Naive B cell (primary cell): ENCODE measurements around the gene JOSD1. TPM values are rescaled to one million over a fixed set of nuclear protein-coding genes. Genes with fewer than 3 reads are reported as not detected.

Experiments
- ATAC-seq, 2 donors: fragments of 150-1000 bp; cut with Tn5 transposase; 2 replicates each; pipeline ENCODE4 v1.10.0; 2021; ENCODE audit warnings: low read depth in 2 of 2, mild to moderate bottlenecking in 2 of 2, moderate library complexity in 2 of 2
- DNase-seq: peaks from one replicate; pipeline ENCODE4 v3.0.0; 2022
- H3K27ac Mint-ChIP-seq, 6 donors: one replicate each; pipeline ENCODE4 v1.8.0; 2020 to 2022; ENCODE audit warnings: mild to moderate bottlenecking in 6 of 6, mixed read lengths in 6 of 6, moderate library complexity in 5 of 6, inconsistent platforms in 2 of 6
- H3K27me3 Mint-ChIP-seq, 3 donors: one replicate each; pipeline ENCODE4 v1.8.0; 2021 to 2022; ENCODE audit warnings: mixed read lengths in 3 of 3, mild to moderate bottlenecking in 1 of 3
- H3K36me3 Mint-ChIP-seq, 2 donors: one replicate each; pipeline ENCODE4 v1.8.0; 2020 to 2022; ENCODE audit warnings: mixed read lengths in 2 of 2, inconsistent platforms in 1 of 2, mild to moderate bottlenecking in 1 of 2
- H3K4me1 Mint-ChIP-seq, 3 donors: one replicate each; pipeline ENCODE4 v1.8.0; 2020 to 2022; ENCODE audit warnings: mixed read lengths in 3 of 3, inconsistent platforms in 1 of 3, mild to moderate bottlenecking in 1 of 3, moderate library complexity in 1 of 3
- H3K4me3 Mint-ChIP-seq, 8 donors: one replicate each; pipeline ENCODE4 v1.8.0; 2020 to 2022; ENCODE audit warnings: mild to moderate bottlenecking in 8 of 8, mixed read lengths in 8 of 8, moderate library complexity in 8 of 8, inconsistent platforms in 2 of 8
- H3K9me3 Mint-ChIP-seq, 7 donors: one replicate each; pipeline ENCODE4 v1.8.0; 2020 to 2022; ENCODE audit warnings: mixed read lengths in 7 of 7, mild to moderate bottlenecking in 5 of 7, inconsistent platforms in 2 of 7, moderate library complexity in 1 of 7
- polyA plus RNA-seq, 6 donors: library from polyadenylated mRNA; unstranded; fragments of 300-500 nt; fragmentation: Illumina TruSeq; gene quantifications; one replicate each; pipeline ENCODE4 v1.2.3, GENCODE V29; 2021; ENCODE audit warnings: low read depth in 6 of 6

Gene JOSD1
- polyA plus RNA-seq, 6 donors from 2014 or later: 8.2 to 12.1 (median 9.7) TPM

- Mint-ChIP-seq H3K27me3 (no peaks in the 10 kb centered on the region), H3K4me3 (no peak overlapping the region), H3K36me3 (peaks cover 1 to 24% of the 10 kb centered on the region in 2 donors), H3K9me3 (no peaks in the 10 kb centered on the region), H3K4me1 (peaks cover 39 to 47% (median 40%) of the 10 kb centered on the region in 3 donors), H3K27ac (peak overlapping the region in 3 of 6 donors; percentile 47 to 81 (median 78))
- DNase-seq: no peak
- ATAC-seq: no peak
Observed at GRCh38 chr22:38716271-38716670, 15.5 kb upstream of the JOSD1 start.

- Mint-ChIP-seq H3K4me3 (no peak overlapping the region), H3K36me3 (peaks cover 5 to 27% of the 10 kb centered on the region in 2 donors), H3K27me3 (no peaks in the 10 kb centered on the region), H3K9me3 (no peaks in the 10 kb centered on the region), H3K27ac (peak overlapping the region in 2 of 6 donors; percentile 24 to 57), H3K4me1 (peaks cover 44 to 51% (median 44%) of the 10 kb centered on the region in 3 donors)
- no peak for DNase-seq
- ATAC-seq: no peak
Observed at GRCh38 chr22:38715852-38716251, 15.1 kb upstream of the JOSD1 start.

- no peak for ATAC-seq
- peaks cover 49 to 55% (median 50%) of the 10 kb centered on the region in 3 donors for H3K4me1 Mint-ChIP-seq
Observed at GRCh38 chr22:38715176-38715764, 14.5 kb upstream of the JOSD1 start.

GRCh38 chr22:38713921-38714320 is 13.2 kb upstream of the JOSD1 start:
- DNase-seq: no peak
- Mint-ChIP-seq H3K4me1 (peaks cover 63 to 67% (median 63%) of the 10 kb centered on the region in 3 donors), H3K36me3 (peaks cover 8 to 31% of the 10 kb centered on the region in 2 donors), H3K27ac (peak overlapping the region in 4 of 6 donors; percentile 29 to 70 (median 44)), H3K4me3 (peak overlapping the region in 1 of 8 donors; percentile 45), H3K27me3 (no peaks in the 10 kb centered on the region), H3K9me3 (no peaks in the 10 kb centered on the region)
- ATAC-seq: no peak

More at GRCh38 chr22:38715176-38715764, 14.5 kb upstream of the JOSD1 start:
- H3K4me3 Mint-ChIP-seq: peak overlapping the region in 3 of 8 donors; percentile 17 to 50 (median 19)
- DNase-seq: no peak
- H3K27ac Mint-ChIP-seq: peak overlapping the region in 3 of 6 donors; percentile 24 to 58 (median 25)
- no peaks in the 10 kb centered on the region for H3K9me3 Mint-ChIP-seq
- H3K27me3 Mint-ChIP-seq: no peaks in the 10 kb centered on the region
- peaks cover 8 to 31% of the 10 kb centered on the region in 2 donors for H3K36me3 Mint-ChIP-seq

GRCh38 chr22:38712486-38713207 is 11.9 kb upstream of the JOSD1 start:
- H3K27ac Mint-ChIP-seq: peak overlapping the region in 3 of 6 donors; percentile 12 to 77 (median 70)

GRCh38 chr22:38710866-38711265 is 10.1 kb upstream of the JOSD1 start:
- Mint-ChIP-seq H3K27ac (peak overlapping the region; percentile 47 to 95 (median 82)), H3K27me3 (no peaks in the 10 kb centered on the region), H3K4me3 (peak overlapping the region in 1 of 8 donors; percentile 2), H3K4me1 (peaks cover 81 to 89% (median 86%) of the 10 kb centered on the region in 3 donors), H3K9me3 (no peaks in the 10 kb centered on the region), H3K36me3 (peaks cover 8 to 18% of the 10 kb centered on the region in 2 donors)
- DNase-seq (no peak), ATAC-seq (no peak)

More at GRCh38 chr22:38712486-38713207, 11.9 kb upstream of the JOSD1 start:
- H3K36me3 Mint-ChIP-seq: peaks cover 8 to 31% of the 10 kb centered on the region in 2 donors
- ATAC-seq: no peak
- no peaks in the 10 kb centered on the region for H3K9me3 Mint-ChIP-seq
- H3K27me3 Mint-ChIP-seq: no peaks in the 10 kb centered on the region
- peak overlapping the region in 3 of 8 donors; percentile 7 to 23 (median 21) for H3K4me3 Mint-ChIP-seq
- DNase-seq: no peak
- peaks cover 76 to 80% (median 76%) of the 10 kb centered on the region in 3 donors for H3K4me1 Mint-ChIP-seq

- DNase-seq (no peak), ATAC-seq (no peak)
- peak overlapping the region in 5 of 6 donors; percentile 68 to 95 (median 88) for H3K27ac Mint-ChIP-seq
- no peaks in the 10 kb centered on the region for H3K9me3 Mint-ChIP-seq
- peaks cover 80 to 86% (median 84%) of the 10 kb centered on the region in 3 donors for H3K4me1 Mint-ChIP-seq
- H3K36me3 Mint-ChIP-seq: peaks cover 8 to 18% of the 10 kb centered on the region in 2 donors
- no peaks in the 10 kb centered on the region for H3K27me3 Mint-ChIP-seq
- no peak overlapping the region for H3K4me3 Mint-ChIP-seq
Observed at GRCh38 chr22:38710351-38710750, 9.6 kb upstream of the JOSD1 start.

GRCh38 chr22:38709306-38709705 is 8.6 kb upstream of the JOSD1 start:
- Mint-ChIP-seq H3K27ac (peak overlapping the region in 5 of 6 donors; percentile 91 to 95 (median 94)), H3K4me3 (peak overlapping the region; percentile 62 to 95 (median 76)), H3K36me3 (peaks cover 8 to 18% of the 10 kb centered on the region in 2 donors), H3K9me3 (no peaks in the 10 kb centered on the region), H3K27me3 (no peaks in the 10 kb centered on the region), H3K4me1 (peaks cover 76 to 82% (median 80%) of the 10 kb centered on the region in 3 donors)
- DNase-seq (peak; percentile 59), ATAC-seq (peak; percentile 6 to 14)

GRCh38 chr22:38707984-38708383 is 7.2 kb upstream of the JOSD1 start:
- H3K36me3 Mint-ChIP-seq: peaks cover 8 to 11% of the 10 kb centered on the region in 2 donors
- H3K4me3 Mint-ChIP-seq: peak overlapping the region; percentile 19 to 95 (median 90)
- H3K27ac Mint-ChIP-seq: peak overlapping the region in 5 of 6 donors; percentile 86 to 96 (median 94)
- no peaks in the 10 kb centered on the region for H3K27me3 Mint-ChIP-seq
- DNase-seq (no peak), ATAC-seq (no peak)
- peaks cover 65 to 73% (median 71%) of the 10 kb centered on the region in 3 donors for H3K4me1 Mint-ChIP-seq
- H3K9me3 Mint-ChIP-seq: no peaks in the 10 kb centered on the region

GRCh38 chr22:38707346-38707745 is 6.6 kb upstream of the JOSD1 start:
- Mint-ChIP-seq H3K4me3 (peak overlapping the region; percentile 87 to 95 (median 91)), H3K36me3 (peaks cover 8% of the 10 kb centered on the region in 2 donors)
- DNase-seq: no peak

GRCh38 chr22:38706901-38707195 is 6.1 kb upstream of the JOSD1 start:
- H3K27me3 Mint-ChIP-seq: no peaks in the 10 kb centered on the region
- DNase-seq (no peak), ATAC-seq (no peak)
- H3K27ac Mint-ChIP-seq: peak overlapping the region; percentile 84 to 96 (median 94)
- H3K36me3 Mint-ChIP-seq: peaks cover 8% of the 10 kb centered on the region in 2 donors
- peaks cover 54 to 67% (median 60%) of the 10 kb centered on the region in 3 donors for H3K4me1 Mint-ChIP-seq
- H3K9me3 Mint-ChIP-seq: no peaks in the 10 kb centered on the region
- peak overlapping the region; percentile 87 to 95 (median 91) for H3K4me3 Mint-ChIP-seq

More at GRCh38 chr22:38707346-38707745, 6.6 kb upstream of the JOSD1 start:
- no peaks in the 10 kb centered on the region for H3K27me3 Mint-ChIP-seq
- peak overlapping the region in 5 of 6 donors; percentile 84 to 96 (median 95) for H3K27ac Mint-ChIP-seq
- no peaks in the 10 kb centered on the region for H3K9me3 Mint-ChIP-seq
- peaks cover 59 to 67% (median 65%) of the 10 kb centered on the region in 3 donors for H3K4me1 Mint-ChIP-seq
- ATAC-seq: no peak

- no peaks in the 10 kb centered on the region for H3K9me3 Mint-ChIP-seq
- no peak for ATAC-seq
Observed at GRCh38 chr22:38706101-38706900, 5.6 kb upstream of the JOSD1 start.

More at GRCh38 chr22:38706101-38706900, 5.6 kb upstream of the JOSD1 start:
- Mint-ChIP-seq H3K36me3 (peaks cover 7 to 8% of the 10 kb centered on the region in 2 donors), H3K4me1 (peaks cover 56 to 71% (median 56%) of the 10 kb centered on the region in 3 donors), H3K27ac (peak overlapping the region; percentile 84 to 99 (median 94)), H3K4me3 (peak overlapping the region; percentile 87 to 95 (median 91)), H3K27me3 (peaks cover 0 to 2% (median 0%) of the 10 kb centered on the region in 3 donors)
- DNase-seq: peak; percentile 42
